HepG2 (cell line): ENCODE results near the gene ADAM29. TPM values are rescaled to one million over a fixed set of nuclear protein-coding genes. Genes with fewer than 3 reads are reported as not detected.

Experiments used
- HCFC1 ChIP-seq: fragments of 150-350 bp; IDR thresholded peaks from 2 replicates; pipeline ENCODE4 v1.6.1; 2014; ENCODE audit warnings: low read depth, low read length
- IRX3 ChIP-seq: sonication (generic); formaldehyde crosslinking; IDR thresholded peaks from 2 replicates; pipeline ENCODE4 v1.8.1; 2023; ENCODE audit warnings: mild to moderate bottlenecking, low read depth, missing genetic modification reagents, borderline replicate concordance
- NPAS2 ChIP-seq: sonication (generic); formaldehyde crosslinking; IDR thresholded peaks from 2 replicates; pipeline ENCODE4 v1.8.0; 2022; ENCODE audit warnings: mild to moderate bottlenecking, missing genetic modification reagents, borderline replicate concordance
- RFXAP ChIP-seq: sonication (generic); formaldehyde crosslinking; IDR thresholded peaks from 2 replicates; pipeline ENCODE4 v1.4.0; 2020; ENCODE audit warnings: missing genetic modification reagents, borderline replicate concordance
- RXRB ChIP-seq: IDR thresholded peaks from 2 replicates; pipeline ENCODE4 v1.6.1; 2016; ENCODE audit warnings: borderline replicate concordance, missing genetic modification reagents, missing compliant biosample characterization
- ZBTB7A ChIP-seq: sonication (generic); formaldehyde crosslinking; IDR thresholded peaks from 2 replicates; pipeline ENCODE4 v1.8.0; 2022; ENCODE audit warnings: mild to moderate bottlenecking, missing genetic modification reagents
- ZNF264 ChIP-seq: sonication (generic); formaldehyde crosslinking; IDR thresholded peaks from 2 replicates; pipeline ENCODE4 v1.4.0; 2020; ENCODE audit warnings: missing genetic modification reagents
- ZNF550 ChIP-seq: sonication (generic); formaldehyde crosslinking; IDR thresholded peaks from 2 replicates; pipeline ENCODE4 v1.4.0; 2020; ENCODE audit warnings: mild to moderate bottlenecking, missing genetic modification reagents, borderline replicate concordance
- ZNF672 ChIP-seq: sonication (generic); formaldehyde crosslinking; IDR thresholded peaks from 2 replicates; pipeline ENCODE4 v1.8.1; 2022; ENCODE audit warnings: missing genetic modification reagents
- polyA plus RNA-seq, 8 experiments: library from polyadenylated mRNA; depleted of rRNA in 3 of 8; stranded (reverse) in 7 of 8; unstranded in 1 of 8; fragments of >200 nt; fragmentation: Illumina TruSeq in 4 of 8; extraction: Trizol in 4 of 8; gene quantifications; 2 replicates each; pipeline versions ENCODE4 v1.2.1 to v1.2.3, GENCODE V29; 2011 to 2016; ENCODE audit warnings: low read depth in 4 of 8, missing spikeins in 1 of 8, mixed read lengths in 1 of 8; ENCODE audit not compliant: insufficient read depth in 1 of 8
- total RNA-seq, 5 experiments: library from RNA; depleted of rRNA; stranded (reverse); fragments of >200 nt; fragmentation: Illumina TruSeq; extraction: Trizol; gene quantifications; 2 replicates each; pipeline ENCODE4 v1.2.3, GENCODE V29; 2016; ENCODE audit warnings: low read depth in 1 of 5
- TF ChIP-seq, protein P1 (sequence below): sonication (generic); formaldehyde crosslinking; IDR thresholded peaks from 2 replicates; pipeline ENCODE4 v1.4.0; 2020; ENCODE audit warnings: missing genetic modification reagents
- TF ChIP-seq, protein P2 (sequence below): sonication (generic); formaldehyde crosslinking; IDR thresholded peaks from 2 replicates; pipeline ENCODE4 v1.5.0; 2020; ENCODE audit warnings: mild to moderate bottlenecking, missing genetic modification reagents, borderline replicate concordance
- TF ChIP-seq, protein P3 (sequence below): IDR thresholded peaks from 2 replicates; pipeline ENCODE4 v1.6.1; 2016; ENCODE audit warnings: missing compliant biosample characterization, missing genetic modification reagents, borderline replicate concordance

The ADAM29 gene
- total and polyA plus RNA-seq, 2 of the 13 experiments (the other 11 are each of a cell fraction or from before 2014, with no cell fraction given), result not detected

DNA sequence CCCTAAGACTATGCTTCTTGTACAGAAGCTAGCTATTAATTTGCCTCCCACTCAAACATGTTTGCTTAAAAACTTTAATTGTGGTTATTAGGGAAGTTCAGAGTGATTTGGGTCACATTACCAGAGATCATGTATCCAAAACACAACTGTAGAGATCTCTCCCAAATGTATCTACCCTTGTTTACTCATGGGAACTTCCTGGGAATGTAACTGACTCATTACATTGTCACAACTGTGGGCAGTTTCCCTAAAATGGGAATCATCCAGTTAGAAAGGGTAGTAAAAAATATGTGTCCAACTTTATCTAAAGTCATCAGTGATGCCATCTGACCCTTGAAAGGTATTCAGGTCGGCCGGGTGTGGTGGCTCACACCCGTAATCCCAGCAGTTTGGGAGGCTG, 48.8 kb upstream of the ADAM29 start (continued):
- TF ChIP-seq, protein P1, sequence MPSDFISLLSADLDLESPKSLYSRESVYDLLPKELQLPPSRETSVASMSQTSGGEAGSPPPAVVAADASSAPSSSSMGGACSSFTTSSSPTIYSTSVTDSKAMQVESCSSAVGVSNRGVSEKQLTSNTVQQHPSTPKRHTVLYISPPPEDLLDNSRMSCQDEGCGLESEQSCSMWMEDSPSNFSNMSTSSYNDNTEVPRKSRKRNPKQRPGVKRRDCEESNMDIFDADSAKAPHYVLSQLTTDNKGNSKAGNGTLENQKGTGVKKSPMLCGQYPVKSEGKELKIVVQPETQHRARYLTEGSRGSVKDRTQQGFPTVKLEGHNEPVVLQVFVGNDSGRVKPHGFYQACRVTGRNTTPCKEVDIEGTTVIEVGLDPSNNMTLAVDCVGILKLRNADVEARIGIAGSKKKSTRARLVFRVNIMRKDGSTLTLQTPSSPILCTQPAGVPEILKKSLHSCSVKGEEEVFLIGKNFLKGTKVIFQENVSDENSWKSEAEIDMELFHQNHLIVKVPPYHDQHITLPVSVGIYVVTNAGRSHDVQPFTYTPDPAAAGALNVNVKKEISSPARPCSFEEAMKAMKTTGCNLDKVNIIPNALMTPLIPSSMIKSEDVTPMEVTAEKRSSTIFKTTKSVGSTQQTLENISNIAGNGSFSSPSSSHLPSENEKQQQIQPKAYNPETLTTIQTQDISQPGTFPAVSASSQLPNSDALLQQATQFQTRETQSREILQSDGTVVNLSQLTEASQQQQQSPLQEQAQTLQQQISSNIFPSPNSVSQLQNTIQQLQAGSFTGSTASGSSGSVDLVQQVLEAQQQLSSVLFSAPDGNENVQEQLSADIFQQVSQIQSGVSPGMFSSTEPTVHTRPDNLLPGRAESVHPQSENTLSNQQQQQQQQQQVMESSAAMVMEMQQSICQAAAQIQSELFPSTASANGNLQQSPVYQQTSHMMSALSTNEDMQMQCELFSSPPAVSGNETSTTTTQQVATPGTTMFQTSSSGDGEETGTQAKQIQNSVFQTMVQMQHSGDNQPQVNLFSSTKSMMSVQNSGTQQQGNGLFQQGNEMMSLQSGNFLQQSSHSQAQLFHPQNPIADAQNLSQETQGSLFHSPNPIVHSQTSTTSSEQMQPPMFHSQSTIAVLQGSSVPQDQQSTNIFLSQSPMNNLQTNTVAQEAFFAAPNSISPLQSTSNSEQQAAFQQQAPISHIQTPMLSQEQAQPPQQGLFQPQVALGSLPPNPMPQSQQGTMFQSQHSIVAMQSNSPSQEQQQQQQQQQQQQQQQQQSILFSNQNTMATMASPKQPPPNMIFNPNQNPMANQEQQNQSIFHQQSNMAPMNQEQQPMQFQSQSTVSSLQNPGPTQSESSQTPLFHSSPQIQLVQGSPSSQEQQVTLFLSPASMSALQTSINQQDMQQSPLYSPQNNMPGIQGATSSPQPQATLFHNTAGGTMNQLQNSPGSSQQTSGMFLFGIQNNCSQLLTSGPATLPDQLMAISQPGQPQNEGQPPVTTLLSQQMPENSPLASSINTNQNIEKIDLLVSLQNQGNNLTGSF (CRISPR knock-in tag), result no peak
- TF ChIP-seq IRX3 (CRISPR knock-in tag) (no peak), HCFC1 (no peak), RFXAP (CRISPR knock-in tag) (no peak), ZNF672 (CRISPR knock-in tag) (no peak), ZNF550 (CRISPR knock-in tag) (no peak), ZNF264 (CRISPR knock-in tag) (no peak), RXRB (no peak), ZBTB7A (CRISPR knock-in tag) (no peak), NPAS2 (CRISPR knock-in tag) (no peak)
- TF ChIP-seq, protein P2, sequence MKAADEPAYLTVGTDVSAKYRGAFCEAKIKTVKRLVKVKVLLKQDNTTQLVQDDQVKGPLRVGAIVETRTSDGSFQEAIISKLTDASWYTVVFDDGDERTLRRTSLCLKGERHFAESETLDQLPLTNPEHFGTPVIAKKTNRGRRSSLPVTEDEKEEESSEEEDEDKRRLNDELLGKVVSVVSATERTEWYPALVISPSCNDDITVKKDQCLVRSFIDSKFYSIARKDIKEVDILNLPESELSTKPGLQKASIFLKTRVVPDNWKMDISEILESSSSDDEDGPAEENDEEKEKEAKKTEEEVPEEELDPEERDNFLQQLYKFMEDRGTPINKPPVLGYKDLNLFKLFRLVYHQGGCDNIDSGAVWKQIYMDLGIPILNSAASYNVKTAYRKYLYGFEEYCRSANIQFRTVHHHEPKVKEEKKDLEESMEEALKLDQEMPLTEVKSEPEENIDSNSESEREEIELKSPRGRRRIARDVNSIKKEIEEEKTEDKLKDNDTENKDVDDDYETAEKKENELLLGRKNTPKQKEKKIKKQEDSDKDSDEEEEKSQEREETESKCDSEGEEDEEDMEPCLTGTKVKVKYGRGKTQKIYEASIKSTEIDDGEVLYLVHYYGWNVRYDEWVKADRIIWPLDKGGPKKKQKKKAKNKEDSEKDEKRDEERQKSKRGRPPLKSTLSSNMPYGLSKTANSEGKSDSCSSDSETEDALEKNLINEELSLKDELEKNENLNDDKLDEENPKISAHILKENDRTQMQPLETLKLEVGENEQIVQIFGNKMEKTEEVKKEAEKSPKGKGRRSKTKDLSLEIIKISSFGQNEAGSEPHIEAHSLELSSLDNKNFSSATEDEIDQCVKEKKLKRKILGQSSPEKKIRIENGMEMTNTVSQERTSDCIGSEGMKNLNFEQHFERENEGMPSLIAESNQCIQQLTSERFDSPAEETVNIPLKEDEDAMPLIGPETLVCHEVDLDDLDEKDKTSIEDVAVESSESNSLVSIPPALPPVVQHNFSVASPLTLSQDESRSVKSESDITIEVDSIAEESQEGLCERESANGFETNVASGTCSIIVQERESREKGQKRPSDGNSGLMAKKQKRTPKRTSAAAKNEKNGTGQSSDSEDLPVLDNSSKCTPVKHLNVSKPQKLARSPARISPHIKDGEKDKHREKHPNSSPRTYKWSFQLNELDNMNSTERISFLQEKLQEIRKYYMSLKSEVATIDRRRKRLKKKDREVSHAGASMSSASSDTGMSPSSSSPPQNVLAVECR (CRISPR knock-in tag), result no peak
- TF ChIP-seq, protein P3, sequence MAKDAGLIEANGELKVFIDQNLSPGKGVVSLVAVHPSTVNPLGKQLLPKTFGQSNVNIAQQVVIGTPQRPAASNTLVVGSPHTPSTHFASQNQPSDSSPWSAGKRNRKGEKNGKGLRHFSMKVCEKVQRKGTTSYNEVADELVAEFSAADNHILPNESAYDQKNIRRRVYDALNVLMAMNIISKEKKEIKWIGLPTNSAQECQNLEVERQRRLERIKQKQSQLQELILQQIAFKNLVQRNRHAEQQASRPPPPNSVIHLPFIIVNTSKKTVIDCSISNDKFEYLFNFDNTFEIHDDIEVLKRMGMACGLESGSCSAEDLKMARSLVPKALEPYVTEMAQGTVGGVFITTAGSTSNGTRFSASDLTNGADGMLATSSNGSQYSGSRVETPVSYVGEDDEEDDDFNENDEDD (CRISPR knock-in tag), result no peak
- TF ChIP-seq, all 625 proteins: peak for 0
